ENCODE measurements around the gene ELMO2.

Gene ELMO2

GRCh38 chr20:46430921-46431712 is 24.7 kb upstream of the ELMO2 start:
- ATAC-seq, result no peak
- TF ChIP-seq OSR1 (CRISPR knock-in tag; IDR thresholded peaks at IDR 0.05), result no peak
- TF ChIP-seq TSHZ2 (CRISPR knock-in tag; IDR thresholded peaks at IDR 0.05), result no peak
- TF ChIP-seq POU6F1 (CRISPR knock-in tag; IDR thresholded peaks at IDR 0.05; ENCODE audit: borderline replicate concordance, low read depth), result no peak
- TF ChIP-seq ZFP30 (CRISPR knock-in tag; IDR thresholded peaks at IDR 0.05), result no peak
- TF ChIP-seq ZNF70 (CRISPR knock-in tag; IDR thresholded peaks at IDR 0.05), result no peak
- no peak for TF ChIP-seq ZFP3 (CRISPR knock-in tag; IDR thresholded peaks at IDR 0.05)
- TF ChIP-seq RARB (CRISPR knock-in tag; IDR thresholded peaks at IDR 0.05), result no peak
- TF ChIP-seq GLIS3 (CRISPR knock-in tag; IDR thresholded peaks at IDR 0.05), result no peak
- TF ChIP-seq ISL1 (CRISPR knock-in tag; IDR thresholded peaks at IDR 0.05), result no peak
- no peak for TF ChIP-seq ZNF8 (CRISPR knock-in tag; IDR thresholded peaks at IDR 0.05)

- no peak for ATAC-seq
- TF ChIP-seq TOX (CRISPR knock-in tag; IDR thresholded peaks at IDR 0.05; ENCODE audit: borderline replicate concordance) (no peak), PATZ1 (CRISPR knock-in tag; IDR thresholded peaks at IDR 0.05; ENCODE audit: borderline replicate concordance) (no peak)
Measured at GRCh38 chr20:46427384-46427783, 21.0 kb upstream of the ELMO2 start.

- ATAC-seq, result no peak
- TF ChIP-seq GLIS3 (CRISPR knock-in tag; IDR thresholded peaks at IDR 0.05), result no peak
- TF ChIP-seq TCF4 (CRISPR knock-in tag; IDR thresholded peaks at IDR 0.05; ENCODE audit: borderline replicate concordance), result no peak
- no peak for TF ChIP-seq SNAI2 (CRISPR knock-in tag; IDR thresholded peaks at IDR 0.05)
- TF ChIP-seq ZNF70 (CRISPR knock-in tag; IDR thresholded peaks at IDR 0.05), result no peak
- TF ChIP-seq POU6F1 (CRISPR knock-in tag; IDR thresholded peaks at IDR 0.05; ENCODE audit: borderline replicate concordance, low read depth), result no peak
- no peak for TF ChIP-seq ZNF8 (CRISPR knock-in tag; IDR thresholded peaks at IDR 0.05)
- TF ChIP-seq ZC3H10 (CRISPR knock-in tag; IDR thresholded peaks at IDR 0.05), result no peak
- TF ChIP-seq PATZ1 (CRISPR knock-in tag; IDR thresholded peaks at IDR 0.05; ENCODE audit: borderline replicate concordance), result no peak
- no peak for TF ChIP-seq OSR1 (CRISPR knock-in tag; IDR thresholded peaks at IDR 0.05)
- TF ChIP-seq CSDC2 (CRISPR knock-in tag; IDR thresholded peaks at IDR 0.05), result no peak
- TF ChIP-seq ZFP3 (CRISPR knock-in tag; IDR thresholded peaks at IDR 0.05), result no peak
- TF ChIP-seq ZNF565 (CRISPR knock-in tag; conservative IDR thresholded peaks at IDR 0.05; ENCODE audit: low read depth), result no peak
- TF ChIP-seq TOX (CRISPR knock-in tag; IDR thresholded peaks at IDR 0.05; ENCODE audit: borderline replicate concordance), result no peak
- no peak for TF ChIP-seq PPARA (CRISPR knock-in tag; IDR thresholded peaks at IDR 0.05; ENCODE audit: borderline replicate concordance)
- no peak for TF ChIP-seq ESRRG (CRISPR knock-in tag; IDR thresholded peaks at IDR 0.05)
Measured at GRCh38 chr20:46423882-46424482, 17.6 kb upstream of the ELMO2 start.

Data from SK-N-SH treated with all-trans-retinoic acid at 6 μM for 48 hours (cell line).